Testis (tissue), 3 donors: ENCODE results near the gene TPCN1. TPM values are rescaled to one million over a fixed set of nuclear protein-coding genes. Genes with fewer than 3 reads are reported as not detected.

ENCODE experiments used
- DNase-seq: peaks from one replicate; pipeline ENCODE4 v3.0.0-alpha.2; 2019
- H3K27ac ChIP-seq, 2 donors: fragments of 200-600 bp; sonication (generic); one replicate each; pipeline ENCODE4 v1.5.1; 2019
- H3K27me3 ChIP-seq: fragments of 200-600 bp; sonication (generic); one replicate; pipeline ENCODE4 v1.5.1; 2019
- H3K36me3 ChIP-seq: fragments of 200-600 bp; sonication (generic); one replicate; pipeline ENCODE4 v1.5.1; 2017; ENCODE audit warnings: low read depth; ENCODE audit errors: missing control alignments
- H3K4me1 ChIP-seq: fragments of 200-600 bp; sonication (generic); one replicate; pipeline ENCODE4 v1.5.1; 2019
- H3K4me3 ChIP-seq, 2 donors: fragments of 200-600 bp; sonication (generic); one replicate each; pipeline ENCODE4 v1.5.1; 2017 to 2019
- H3K9me3 ChIP-seq: fragments of 200-600 bp; sonication (generic); one replicate; pipeline ENCODE4 v1.5.1; 2017
- POLR2A ChIP-seq: fragments of 450-650 bp; IDR thresholded peaks from one replicate; pipeline ENCODE4 v1.6.1; 2017; ENCODE audit warnings: antibody characterized with exemption, mild to moderate bottlenecking, moderate library complexity
- WGBS, 2 donors: methylation state at CpG; one replicate each; pipeline ENCODE4 v1.1.5; 2018; 5-methylcytosine and 5-hydroxymethylcytosine counted together
- intact Hi-C: fragments of 100-400 bp; cut with DNase I; formaldehyde crosslinking; loops from one replicate; pipeline ENCODE4 v1.15.1; 2023; ENCODE audit warnings: low total_unique reads
- polyA plus RNA-seq: library from polyadenylated mRNA; stranded (reverse); fragments of 350-450 nt; fragmentation: Illumina TruSeq; extraction: RNeasy Lipid Tissue Mini Kit (QIAGEN cat#74804); gene quantifications from one replicate; pipeline ENCODE4 v1.2.3, GENCODE V29; 2014; ENCODE audit warnings: low read depth, low replicate concordance; ENCODE audit not compliant: insufficient read depth
- total RNA-seq, 2 donors: library from RNA; depleted of rRNA; stranded (reverse); fragments of >200 nt; gene quantifications; one replicate each; pipeline ENCODE4 v1.2.3, GENCODE V29; 2016
- TF ChIP-seq, protein P1 (sequence below), 3 experiments: fragments of 450-650 bp in 2 of 3; fragments of 200-600 bp in 1 of 3; sonication (generic) in 1 of 3; IDR thresholded peaks; one replicate each; pipeline ENCODE4 v1.5.1; 2016 to 2019; ENCODE audit warnings: antibody characterized with exemption in 3 of 3, mild to moderate bottlenecking in 2 of 3, moderate library complexity in 1 of 3

Gene TPCN1
- total and polyA plus RNA-seq, 3 donors from 2014 or later: 33.4 to 73.0 (median 48.7) TPM

DNA sequence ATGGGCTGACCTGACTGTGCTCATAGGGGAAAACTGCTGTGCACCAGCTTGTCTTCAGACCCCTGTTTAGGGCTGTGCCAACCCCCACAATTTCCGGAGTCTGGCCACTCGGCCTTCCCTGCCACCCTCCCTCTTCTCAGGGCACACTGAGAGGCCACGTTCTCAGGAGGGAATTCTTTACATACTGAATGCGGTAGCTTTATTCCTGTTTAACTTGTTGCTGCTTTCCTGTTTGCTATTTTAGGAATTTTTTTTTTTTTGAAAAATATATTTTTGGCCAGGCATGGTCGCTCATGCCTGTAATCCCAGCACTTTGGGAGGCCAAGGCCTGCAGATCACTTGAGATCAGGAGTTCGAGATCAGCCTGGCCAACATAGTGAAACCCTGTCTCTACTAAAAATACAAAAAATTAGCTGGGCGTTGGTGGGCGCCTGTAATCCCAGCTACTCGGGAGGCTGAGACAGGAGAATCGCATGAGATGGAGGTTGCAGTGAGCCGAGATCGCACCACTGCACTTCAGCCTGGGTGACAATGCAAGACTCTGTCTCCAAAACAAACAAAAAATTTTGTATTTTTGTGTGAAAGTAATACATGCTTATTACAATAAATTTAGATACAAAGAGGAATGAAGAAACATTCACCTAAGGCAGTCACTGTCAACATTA lies 39.5 kb downstream of the TPCN1 start:
- Histone ChIP-seq H3K9me3 (no peaks in the 10 kb centered on the region), H3K27me3 (no peaks in the 10 kb centered on the region), H3K27ac (peak overlapping the region; percentile 2 to 70), H3K36me3 (no peaks in the 10 kb centered on the region), H3K4me1 (peaks cover 24% of the 10 kb centered on the region), H3K4me3 (no peak overlapping the region)
- 55 to 69% methylated on average over 12 of the region's 12 CpGs for WGBS, 2 donors
- TF ChIP-seq, protein P1, sequence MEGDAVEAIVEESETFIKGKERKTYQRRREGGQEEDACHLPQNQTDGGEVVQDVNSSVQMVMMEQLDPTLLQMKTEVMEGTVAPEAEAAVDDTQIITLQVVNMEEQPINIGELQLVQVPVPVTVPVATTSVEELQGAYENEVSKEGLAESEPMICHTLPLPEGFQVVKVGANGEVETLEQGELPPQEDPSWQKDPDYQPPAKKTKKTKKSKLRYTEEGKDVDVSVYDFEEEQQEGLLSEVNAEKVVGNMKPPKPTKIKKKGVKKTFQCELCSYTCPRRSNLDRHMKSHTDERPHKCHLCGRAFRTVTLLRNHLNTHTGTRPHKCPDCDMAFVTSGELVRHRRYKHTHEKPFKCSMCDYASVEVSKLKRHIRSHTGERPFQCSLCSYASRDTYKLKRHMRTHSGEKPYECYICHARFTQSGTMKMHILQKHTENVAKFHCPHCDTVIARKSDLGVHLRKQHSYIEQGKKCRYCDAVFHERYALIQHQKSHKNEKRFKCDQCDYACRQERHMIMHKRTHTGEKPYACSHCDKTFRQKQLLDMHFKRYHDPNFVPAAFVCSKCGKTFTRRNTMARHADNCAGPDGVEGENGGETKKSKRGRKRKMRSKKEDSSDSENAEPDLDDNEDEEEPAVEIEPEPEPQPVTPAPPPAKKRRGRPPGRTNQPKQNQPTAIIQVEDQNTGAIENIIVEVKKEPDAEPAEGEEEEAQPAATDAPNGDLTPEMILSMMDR (IDR thresholded peaks at IDR 0.05): no peak
- TF ChIP-seq POLR2A: no peak
- DNase-seq: no peak
- intact Hi-C loops: no loop called here

DNA sequence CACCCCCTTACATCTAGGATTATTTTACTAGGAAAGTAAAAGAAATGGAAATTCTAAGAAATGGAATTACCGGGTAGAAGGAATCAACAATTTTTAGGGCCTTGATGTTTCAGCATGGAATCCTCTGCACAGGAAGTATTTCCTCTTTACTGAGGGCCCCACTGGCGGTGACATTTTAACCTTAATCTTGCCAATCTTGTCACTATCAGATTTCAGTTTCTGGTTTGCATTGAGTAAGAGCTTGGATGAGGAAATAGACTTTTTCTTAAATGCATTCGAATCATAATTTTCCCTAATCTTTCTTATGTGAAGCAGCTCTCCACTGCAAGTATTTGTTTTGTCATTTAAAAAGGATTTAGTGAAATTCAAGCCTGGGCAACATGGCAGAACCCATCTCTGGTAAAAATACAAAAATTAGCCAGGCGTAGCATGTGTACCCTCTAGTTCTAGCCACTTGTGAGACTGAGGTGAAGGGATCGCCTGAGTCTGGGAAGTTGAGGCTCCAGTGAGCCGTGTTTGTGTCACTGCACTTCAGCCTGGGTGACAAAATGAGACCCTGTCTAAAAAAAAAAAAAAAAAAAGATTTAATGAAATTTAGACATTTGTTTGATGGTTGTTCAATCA lies 40.7 kb downstream of the TPCN1 start:
- no peak for DNase-seq
- intact Hi-C loops: no loop called here
- TF ChIP-seq, protein P1 (IDR thresholded peaks at IDR 0.05): no peak
- no peak for TF ChIP-seq POLR2A
- Histone ChIP-seq H3K36me3 (no peaks in the 10 kb centered on the region), H3K4me1 (peaks cover 24% of the 10 kb centered on the region), H3K9me3 (no peaks in the 10 kb centered on the region), H3K4me3 (no peak overlapping the region), H3K27me3 (no peaks in the 10 kb centered on the region), H3K27ac (peak overlapping the region in 1 of 2 donors; percentile 39)
- 79 to 89% methylated on average over 6 of the region's 6 CpGs for WGBS, 2 donors

DNA sequence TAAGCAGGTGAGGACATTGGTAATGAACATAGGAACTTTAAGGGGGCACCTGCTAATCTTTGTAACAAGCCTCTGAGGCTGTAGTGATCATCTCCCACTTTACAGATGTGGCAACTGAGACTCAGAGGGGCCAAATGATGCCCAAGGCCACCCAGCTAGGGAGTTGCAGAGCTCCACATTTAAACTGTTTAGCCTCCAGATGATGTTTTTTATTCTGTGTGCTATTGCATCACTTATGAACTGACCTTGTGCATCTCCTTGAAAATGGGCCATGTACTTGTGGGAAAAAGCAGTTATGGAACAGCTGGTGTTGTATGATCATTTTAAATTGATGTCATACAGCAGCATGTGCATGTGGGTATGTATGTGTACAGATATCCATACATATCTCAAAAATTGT lies 41.4 kb downstream of the TPCN1 start:
- H3K4me1 ChIP-seq: peaks cover 24% of the 10 kb centered on the region
- no peak overlapping the region for H3K4me3 ChIP-seq
- no peaks in the 10 kb centered on the region for H3K9me3 ChIP-seq
- no peaks in the 10 kb centered on the region for H3K27me3 ChIP-seq
- TF ChIP-seq POLR2A: no peak
- TF ChIP-seq, protein P1 (IDR thresholded peaks at IDR 0.05): no peak
- no peak overlapping the region for H3K27ac ChIP-seq
- H3K36me3 ChIP-seq: no peaks in the 10 kb centered on the region
- intact Hi-C loops: no loop called here
- DNase-seq: no peak

DNA sequence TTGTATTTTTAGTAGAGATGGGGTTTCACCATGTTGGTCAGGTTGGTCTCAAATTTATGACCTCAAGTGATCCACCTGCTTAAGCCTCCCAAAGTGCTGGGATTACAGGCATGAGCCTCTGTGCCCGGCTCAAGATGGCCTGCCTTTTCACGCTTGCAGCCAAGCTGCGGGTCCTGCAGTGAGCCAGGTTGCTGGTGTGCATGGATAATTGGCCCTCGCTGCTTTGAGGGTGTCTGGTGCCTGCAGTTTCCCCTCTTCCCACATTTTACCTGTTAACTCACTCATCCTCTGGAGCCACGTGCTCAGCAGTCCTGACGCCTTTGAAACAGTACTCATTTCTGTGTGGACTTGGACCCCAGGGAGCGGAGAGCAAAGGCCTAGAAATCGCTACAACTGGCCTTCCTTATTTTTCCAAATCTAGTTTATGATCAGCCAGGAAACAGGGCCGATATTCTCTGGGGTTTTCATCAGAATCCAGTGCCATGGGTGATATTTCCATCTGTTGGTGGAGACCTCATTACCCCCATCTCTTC lies 42.2 kb downstream of the TPCN1 start:
- intact Hi-C loops: no loop called here
- H3K4me1 ChIP-seq: peaks cover 24% of the 10 kb centered on the region

More for the DNA sequence above, 42.2 kb downstream of the TPCN1 start:
- Histone ChIP-seq H3K27ac (no peak overlapping the region), H3K9me3 (no peaks in the 10 kb centered on the region), H3K4me3 (no peak overlapping the region), H3K36me3 (no peaks in the 10 kb centered on the region), H3K27me3 (no peaks in the 10 kb centered on the region)
- TF ChIP-seq, protein P1 (IDR thresholded peaks at IDR 0.05): no peak
- no peak for TF ChIP-seq POLR2A
- no peak for DNase-seq
- WGBS, 2 donors: 91 to 97% methylated on average over 9 of the region's 9 CpGs
